Embryonic facial prominence (tissue), 1 donor: ENCODE results near the gene ACADS.

Experiments
- DNase-seq: peaks from one replicate; pipeline ENCODE4 v3.0.0-alpha.2; 2016; ENCODE audit errors: extremely low spot score

Gene ACADS

GRCh38 chr12:120702637-120703036 is 23.0 kb upstream of the ACADS start:
- no peak for DNase-seq

GRCh38 chr12:120703311-120703942 is 22.2 kb upstream of the ACADS start:
- no peak for DNase-seq

GRCh38 chr12:120705618-120706017 is 20.0 kb upstream of the ACADS start:
- DNase-seq, result no peak

GRCh38 chr12:120706029-120706428 is 19.6 kb upstream of the ACADS start:
- DNase-seq, result no peak

GRCh38 chr12:120708651-120709050 is 17.0 kb upstream of the ACADS start:
- DNase-seq, result no peak

- DNase-seq, result no peak
Observed at GRCh38 chr12:120710031-120710804, 15.4 kb upstream of the ACADS start, which contains the start of gene UNC119B. Gene UNC119B, plus strand, starts transcription at chr12:120710458. Its CDS starts 17 bp downstream, at chr12:120710475.

GRCh38 chr12:120710805-120711296 is 14.8 kb upstream of the ACADS start:
- no peak for DNase-seq

- no peak for DNase-seq
Observed at GRCh38 chr12:120711411-120711810, 14.2 kb upstream of the ACADS start.

- DNase-seq, result no peak
Observed at GRCh38 chr12:120712610-120713009, 13.0 kb upstream of the ACADS start.

- no peak for DNase-seq
Observed at GRCh38 chr12:120713861-120714482, 11.7 kb upstream of the ACADS start.

GRCh38 chr12:120718055-120718454 is 7.6 kb upstream of the ACADS start:
- DNase-seq, result no peak

- no peak for DNase-seq
Observed at GRCh38 chr12:120719072-120719471, 6.6 kb upstream of the ACADS start.

- DNase-seq, result no peak
Observed at GRCh38 chr12:120719496-120720233, 6.0 kb upstream of the ACADS start.

- no peak for DNase-seq
Observed at GRCh38 chr12:120720234-120720986, 5.2 kb upstream of the ACADS start.

GRCh38 chr12:120720987-120721801 is 4.4 kb upstream of the ACADS start:
- DNase-seq, result no peak

- DNase-seq, result no peak
Observed at GRCh38 chr12:120721866-120722265, 3.8 kb upstream of the ACADS start.

- no peak for DNase-seq
Observed at GRCh38 chr12:120722784-120723183, 2.8 kb upstream of the ACADS start.

- DNase-seq, result no peak
Observed at GRCh38 chr12:120724720-120725119, 906 bp upstream of the ACADS start.

- DNase-seq, result no peak
Observed at GRCh38 chr12:120725151-120725658, 421 bp upstream of the ACADS start.

GRCh38 chr12:120726510-120726793 is 826 bp downstream of the ACADS start:
- no peak for DNase-seq
